Right lobe of liver (tissue), 6 donors: Measurements from ENCODE around the gene NRIP1. TPM values are rescaled to one million over a fixed set of nuclear protein-coding genes. Genes with fewer than 3 reads are reported as not detected.
A peak's percentile ranks its signal among the peaks of the same experiment; 100 is the strongest.

Experiments used
- ATAC-seq, 4 donors: fragments of 200-7000 bp; cut with Tn5 transposase; one replicate each; pipeline ENCODE4 v1.9.1; 2020; ENCODE audit warnings: mild to moderate bottlenecking in 4 of 4, moderate library complexity in 4 of 4
- DNase-seq, 3 donors: peaks; one replicate each; pipeline ENCODE4 v3.0.0-alpha.2; 2020
- H3K27ac ChIP-seq, 3 donors: fragments of 200-600 bp; one replicate each; pipeline ENCODE4 v1.8.0; 2022
- H3K27me3 ChIP-seq, 2 donors: fragments of 200-600 bp; one replicate each; pipeline ENCODE4 v1.8.0; 2022
- H3K36me3 ChIP-seq, 4 donors: fragments of 200-600 bp; sonication (generic) in 1 of 4; one replicate each; pipeline versions ENCODE4 v1.5.1 to v1.8.0; 2017 to 2022; ENCODE audit warnings: control low read depth in 1 of 4
- H3K4me1 ChIP-seq, 4 donors: fragments of 200-600 bp; sonication (generic) in 1 of 4; one replicate each; pipeline versions ENCODE4 v1.5.1 to v1.8.0; 2017 to 2022; ENCODE audit warnings: control low read depth in 1 of 4
- H3K4me3 ChIP-seq, 3 donors: fragments of 200-600 bp; one replicate each; pipeline ENCODE4 v1.8.0; 2022
- H3K9me3 ChIP-seq, 4 donors: fragments of 200-600 bp; sonication (generic) in 1 of 4; one replicate each; pipeline versions ENCODE4 v1.5.1 to v1.8.0; 2017 to 2022; ENCODE audit warnings: control low read depth in 1 of 4
- POLR2A ChIP-seq: fragments of 450-650 bp; IDR thresholded peaks from one replicate; pipeline ENCODE4 v1.6.1; 2017; ENCODE audit warnings: antibody characterized with exemption, mild to moderate bottlenecking
- WGBS: methylation state at CpG from one replicate; pipeline ENCODE4 v1.1.6; 2018; ENCODE audit warnings: low coverage, low lambda C conversion rate; ENCODE audit not compliant: insufficient coverage; ENCODE audit errors: missing lambda C conversion rate; 5-methylcytosine and 5-hydroxymethylcytosine counted together
- intact Hi-C, 2 donors: fragments of 100-400 bp; cut with DNase I; formaldehyde crosslinking; loops; one replicate each; pipeline versions ENCODE4 v1.11.2 to v1.14.1; 2022
- total RNA-seq, 6 experiments: library from RNA; depleted of rRNA in 2 of 6; stranded (reverse); fragments of >200 nt in 2 of 6; fragmentation: NEBNext Ultra II Directional in 3 of 6; extraction: Animal tissue kit (Norgen Biotek cat#: 25700) in 3 of 6; gene quantifications; one replicate each; pipeline versions ENCODE4 v1.1.0 to v1.2.4, GENCODE V29; 2016 to 2023
- TF ChIP-seq, protein P1 (sequence below), 4 donors: fragments of 200-600 bp in 3 of 4; fragments of 450-650 bp in 1 of 4; IDR thresholded peaks; one replicate each; pipeline versions ENCODE4 v1.5.1 to v1.8.0; 2016 to 2022; ENCODE audit warnings: antibody characterized with exemption in 4 of 4, mild to moderate bottlenecking in 2 of 4
- donor health status: DM: no; HTN: yes; CAD: no.
- donor health status: DM: no; HTN: no; CAD: no.
- donor health status: DM: no; HTN: no; CAD: no.
- donor health status: DM: no; HTN: yes; CAD: no.
- donor health status: DM: no; HTN: yes; CAD: no.

NRIP1 gene
- total RNA-seq, 6 experiments from 2014 or later, result 15.4 to 34.0 (median 21.5) TPM

DNA sequence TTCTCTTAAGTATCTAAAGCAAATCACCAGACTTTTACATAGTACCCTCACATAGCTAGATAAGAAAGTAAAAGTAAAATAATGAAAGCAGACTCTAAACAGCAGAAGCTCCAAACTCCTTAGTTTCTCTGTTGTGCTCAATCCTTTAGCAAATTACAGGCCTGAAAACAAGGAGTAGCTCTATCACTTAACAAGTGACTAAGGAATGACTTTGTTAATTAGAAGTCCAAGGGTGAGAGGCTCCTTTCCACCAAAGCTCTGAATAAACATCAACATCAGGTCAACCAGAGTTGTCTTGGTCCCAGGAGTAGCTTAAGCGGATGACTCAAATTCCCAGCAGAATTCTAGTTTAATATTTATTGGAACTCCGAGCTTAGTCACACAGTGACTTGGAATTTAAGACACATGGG lies 5.9 kb downstream of the NRIP1 start:
- intact Hi-C loops, result no loop called here
- no peaks in the 10 kb centered on the region for H3K27me3 ChIP-seq
- TF ChIP-seq, protein P1, sequence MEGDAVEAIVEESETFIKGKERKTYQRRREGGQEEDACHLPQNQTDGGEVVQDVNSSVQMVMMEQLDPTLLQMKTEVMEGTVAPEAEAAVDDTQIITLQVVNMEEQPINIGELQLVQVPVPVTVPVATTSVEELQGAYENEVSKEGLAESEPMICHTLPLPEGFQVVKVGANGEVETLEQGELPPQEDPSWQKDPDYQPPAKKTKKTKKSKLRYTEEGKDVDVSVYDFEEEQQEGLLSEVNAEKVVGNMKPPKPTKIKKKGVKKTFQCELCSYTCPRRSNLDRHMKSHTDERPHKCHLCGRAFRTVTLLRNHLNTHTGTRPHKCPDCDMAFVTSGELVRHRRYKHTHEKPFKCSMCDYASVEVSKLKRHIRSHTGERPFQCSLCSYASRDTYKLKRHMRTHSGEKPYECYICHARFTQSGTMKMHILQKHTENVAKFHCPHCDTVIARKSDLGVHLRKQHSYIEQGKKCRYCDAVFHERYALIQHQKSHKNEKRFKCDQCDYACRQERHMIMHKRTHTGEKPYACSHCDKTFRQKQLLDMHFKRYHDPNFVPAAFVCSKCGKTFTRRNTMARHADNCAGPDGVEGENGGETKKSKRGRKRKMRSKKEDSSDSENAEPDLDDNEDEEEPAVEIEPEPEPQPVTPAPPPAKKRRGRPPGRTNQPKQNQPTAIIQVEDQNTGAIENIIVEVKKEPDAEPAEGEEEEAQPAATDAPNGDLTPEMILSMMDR (IDR thresholded peaks at IDR 0.05), result no peak
- TF ChIP-seq POLR2A, result no peak
- peak overlapping the region in 2 of 3 donors; percentile 11 to 16 for H3K27ac ChIP-seq
- no peak overlapping the region for H3K4me3 ChIP-seq
- no peaks in the 10 kb centered on the region for H3K36me3 ChIP-seq
- peaks cover 0 to 59% (median 11%) of the 10 kb centered on the region in 4 donors for H3K4me1 ChIP-seq
- ATAC-seq, result peak in 2 of 4 donors; percentile 13 to 47
- DNase-seq, result no peak
- WGBS, result 11% methylated on average over 2 of the region's 2 CpGs
- no peaks in the 10 kb centered on the region for H3K9me3 ChIP-seq

DNA sequence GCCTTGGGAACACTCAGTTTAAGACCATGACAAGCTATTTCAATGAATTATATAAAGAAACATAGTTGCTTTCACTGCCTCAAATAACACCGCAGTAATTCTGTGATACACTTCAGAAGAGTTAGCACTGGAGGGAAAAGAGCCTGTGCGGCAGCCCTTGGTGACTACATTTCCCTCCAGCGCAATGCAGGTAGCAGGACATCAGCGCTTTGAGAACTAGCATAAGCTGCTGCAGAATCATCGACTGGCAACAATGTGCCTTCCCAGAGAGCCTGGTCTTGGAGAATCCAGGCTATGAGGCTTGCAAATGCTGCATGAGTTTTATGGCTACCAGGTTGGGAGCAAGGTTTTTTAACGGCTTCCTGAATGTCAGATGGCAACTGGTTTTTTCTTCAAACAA lies 7.5 kb downstream of the NRIP1 start:
- no peak for TF ChIP-seq POLR2A
- TF ChIP-seq, protein P1 (IDR thresholded peaks at IDR 0.05), result no peak
- no peaks in the 10 kb centered on the region for H3K27me3 ChIP-seq
- no peaks in the 10 kb centered on the region for H3K9me3 ChIP-seq
- no peak for DNase-seq
- no peaks in the 10 kb centered on the region for H3K36me3 ChIP-seq
- H3K4me3 ChIP-seq, result no peak overlapping the region
- no peak overlapping the region for H3K27ac ChIP-seq
- peaks cover 0 to 75% (median 13%) of the 10 kb centered on the region in 4 donors for H3K4me1 ChIP-seq
- intact Hi-C loops, result no loop called here
- peak in 3 of 4 donors; percentile 11 to 30 (median 19) for ATAC-seq
- 31% methylated on average over 5 of the region's 6 CpGs for WGBS

DNA sequence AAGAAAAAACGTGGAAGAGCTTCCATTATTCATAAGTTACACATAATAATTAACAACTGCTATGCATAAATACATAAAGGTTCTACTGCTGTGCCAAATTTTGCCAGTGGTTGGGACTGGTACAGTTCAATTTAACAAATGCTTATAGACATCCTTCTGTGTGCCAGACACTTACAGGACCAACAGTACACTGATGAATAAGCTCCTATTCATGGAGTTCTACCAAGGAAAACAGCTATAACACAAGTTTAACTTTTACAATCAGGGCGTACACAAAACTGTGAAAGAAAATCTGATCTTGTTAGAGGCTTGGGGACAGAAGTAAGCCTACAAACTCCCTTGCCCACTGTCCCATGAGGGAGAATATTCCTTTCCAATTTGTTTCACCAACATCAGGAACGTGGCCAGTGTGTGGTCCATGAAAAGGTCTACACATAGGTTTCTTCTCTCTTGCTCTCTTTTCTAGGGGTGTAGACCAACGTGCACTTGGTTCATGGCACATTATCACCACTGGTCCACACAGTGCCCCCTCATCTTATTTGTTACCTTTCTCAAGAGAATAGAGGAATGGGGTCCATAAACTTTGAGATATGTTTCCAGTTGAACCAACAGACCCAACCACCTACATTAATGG lies 10.1 kb downstream of the NRIP1 start:
- H3K9me3 ChIP-seq, result no peaks in the 10 kb centered on the region
- 68% methylated on average over 4 of the region's 4 CpGs for WGBS
- no peak overlapping the region for H3K27ac ChIP-seq
- H3K27me3 ChIP-seq, result no peaks in the 10 kb centered on the region
- DNase-seq, result no peak
- TF ChIP-seq POLR2A, result no peak
- TF ChIP-seq, protein P1 (IDR thresholded peaks at IDR 0.05), result no peak
- H3K36me3 ChIP-seq, result no peaks in the 10 kb centered on the region
- H3K4me3 ChIP-seq, result no peak overlapping the region
- intact Hi-C loops, result no loop called here
- H3K4me1 ChIP-seq, result peaks cover 0 to 75% (median 15%) of the 10 kb centered on the region in 4 donors
- no peak for ATAC-seq

- H3K27me3 ChIP-seq, result no peaks in the 10 kb centered on the region
- no peak for DNase-seq
- 41% methylated on average over 4 of the region's 4 CpGs for WGBS
- intact Hi-C loops, result no loop called here
- no peaks in the 10 kb centered on the region for H3K9me3 ChIP-seq
- H3K4me1 ChIP-seq, result peaks cover 0 to 75% (median 18%) of the 10 kb centered on the region in 4 donors
- H3K36me3 ChIP-seq, result no peaks in the 10 kb centered on the region
- no peak overlapping the region for H3K27ac ChIP-seq
- TF ChIP-seq, protein P1 (IDR thresholded peaks at IDR 0.05), result no peak
- no peak for TF ChIP-seq POLR2A
- H3K4me3 ChIP-seq, result no peak overlapping the region
- ATAC-seq, result no peak
Observed at GRCh38 chr21:15054089-15054488, 10.7 kb downstream of the NRIP1 start.
